ENCODE measurements around the gene SAP30BP. TPM values are rescaled to one million over a fixed set of nuclear protein-coding genes. Genes with fewer than 3 reads are reported as not detected.
A peak's percentile ranks its signal among the peaks of the same experiment; 100 is the strongest.

Gene SAP30BP
- total RNA-seq, 1 experiment from 2014 or later: 85.1 TPM

DNA sequence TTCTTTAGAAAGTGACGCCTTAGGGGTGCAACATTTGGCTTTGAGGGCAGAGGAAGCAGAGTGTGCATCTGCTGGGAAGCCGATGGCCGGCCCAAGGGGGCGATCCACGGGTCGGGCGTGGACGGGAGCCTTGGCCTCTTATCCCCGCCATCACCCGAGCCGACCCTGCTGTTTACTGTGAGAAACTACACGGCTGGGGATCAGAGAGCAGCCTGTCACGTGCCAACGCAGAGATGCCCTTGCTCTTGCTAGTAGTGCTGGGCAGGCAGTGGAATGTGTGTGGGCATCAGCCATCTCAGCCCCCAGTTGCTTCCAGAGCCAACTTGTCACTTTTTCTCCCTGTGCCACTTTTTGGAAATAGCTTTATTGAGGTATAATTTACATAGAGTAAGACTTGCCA lies 27.4 kb downstream of the SAP30BP start:
- no peak for DNase-seq (ENCODE audit: low read depth, low spot score)
- in situ Hi-C loops (cut with HindIII; ENCODE audit: low pct_unique_long_range_greater_than_20kb, low sequenced_read_pairs): no loop called here

DNA sequence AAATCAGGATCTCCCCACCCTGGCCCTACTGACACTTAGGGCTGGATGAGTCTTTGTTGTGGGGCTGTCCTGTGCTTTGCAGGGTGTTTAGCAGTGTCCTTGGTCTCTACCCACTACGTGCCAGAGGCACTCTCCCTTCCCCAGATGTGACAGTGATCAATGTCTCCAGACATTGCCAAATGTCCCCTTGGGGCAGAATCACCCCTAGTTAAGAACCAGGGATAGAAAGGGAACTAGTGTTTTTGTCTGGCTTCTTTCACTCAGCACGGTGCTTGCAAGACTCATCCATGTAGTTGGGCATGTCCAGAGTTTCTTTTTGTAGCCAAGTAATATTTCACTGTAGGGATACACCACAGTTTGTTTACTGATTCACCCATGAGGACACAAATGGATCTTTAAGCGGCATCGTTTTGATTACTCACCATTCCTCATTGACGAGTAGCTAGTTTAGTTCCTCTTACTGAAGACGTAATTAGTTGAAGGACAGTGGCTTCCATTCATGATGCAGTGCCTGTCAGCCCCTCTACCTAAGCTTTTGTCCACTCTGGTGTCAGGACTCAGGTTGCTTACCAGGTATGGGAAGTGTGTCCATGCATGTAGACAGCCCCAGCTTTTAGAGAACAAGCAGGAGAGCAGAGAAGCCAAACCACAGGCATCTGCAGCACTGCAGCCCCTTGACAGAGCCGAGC lies 28.1 kb downstream of the SAP30BP start:
- no peak for DNase-seq (ENCODE audit: low read depth, low spot score)
- in situ Hi-C loops (cut with HindIII; ENCODE audit: low pct_unique_long_range_greater_than_20kb, low sequenced_read_pairs): no loop called here

DNA sequence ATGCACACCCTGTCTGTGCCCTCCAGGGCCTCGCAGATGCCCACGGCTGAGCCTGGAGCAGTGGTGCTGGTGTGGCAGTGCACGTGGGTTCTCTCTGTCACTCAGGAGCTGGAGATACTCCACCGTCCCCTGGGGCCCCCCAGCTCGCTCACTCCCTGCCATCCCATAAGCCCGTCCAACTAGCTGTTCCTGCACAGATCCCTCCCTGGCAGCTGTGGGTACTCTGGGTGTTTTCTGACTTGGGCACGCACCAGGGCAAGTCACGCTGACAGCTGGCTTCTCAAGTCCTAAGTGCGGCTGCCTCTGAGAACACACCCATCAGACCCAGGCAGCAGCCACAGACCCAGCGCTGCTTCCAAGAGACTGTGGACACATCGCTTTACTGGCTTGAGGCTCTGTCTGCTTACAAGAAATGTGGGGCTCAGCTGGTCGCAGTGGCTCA lies 28.7 kb downstream of the SAP30BP start:
- DNase-seq (ENCODE audit: low read depth, low spot score): no peak
- in situ Hi-C loops (cut with HindIII; ENCODE audit: low pct_unique_long_range_greater_than_20kb, low sequenced_read_pairs): no loop called here

DNA sequence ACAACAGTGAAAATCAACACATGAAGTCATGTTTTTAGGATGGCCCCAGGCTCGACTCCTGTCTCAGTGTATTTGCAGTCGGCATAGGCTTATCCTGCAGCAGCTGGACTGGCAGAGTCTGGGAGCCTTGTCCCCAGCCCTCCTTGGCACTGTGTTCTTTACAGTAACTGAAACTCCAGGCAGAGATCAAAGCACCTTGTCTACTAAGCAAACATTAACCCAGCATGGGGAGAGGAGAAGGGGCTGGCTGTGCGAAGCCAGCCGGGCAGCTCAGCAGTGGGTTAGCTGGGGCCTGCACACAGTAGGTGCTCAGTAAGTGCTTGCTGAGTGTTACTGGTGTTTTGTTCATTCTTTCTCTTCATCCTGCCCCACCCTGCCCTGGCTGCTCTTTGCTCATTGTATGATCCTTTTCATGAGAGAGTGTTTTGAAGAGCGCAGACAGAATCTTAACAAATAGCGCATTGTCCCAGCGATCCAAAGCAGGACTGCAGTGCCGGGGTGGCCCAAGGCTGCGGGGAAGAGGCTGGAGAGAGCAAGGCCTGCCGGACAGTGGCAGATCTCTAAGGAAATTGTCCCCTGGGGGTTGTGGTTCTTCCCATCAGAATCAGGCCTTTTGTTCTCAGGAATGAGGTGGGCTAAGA lies 30.6 kb downstream of the SAP30BP start:
- in situ Hi-C loops (cut with HindIII; ENCODE audit: low pct_unique_long_range_greater_than_20kb, low sequenced_read_pairs): no loop called here
- DNase-seq (ENCODE audit: low read depth, low spot score): peak; percentile 99

DNA sequence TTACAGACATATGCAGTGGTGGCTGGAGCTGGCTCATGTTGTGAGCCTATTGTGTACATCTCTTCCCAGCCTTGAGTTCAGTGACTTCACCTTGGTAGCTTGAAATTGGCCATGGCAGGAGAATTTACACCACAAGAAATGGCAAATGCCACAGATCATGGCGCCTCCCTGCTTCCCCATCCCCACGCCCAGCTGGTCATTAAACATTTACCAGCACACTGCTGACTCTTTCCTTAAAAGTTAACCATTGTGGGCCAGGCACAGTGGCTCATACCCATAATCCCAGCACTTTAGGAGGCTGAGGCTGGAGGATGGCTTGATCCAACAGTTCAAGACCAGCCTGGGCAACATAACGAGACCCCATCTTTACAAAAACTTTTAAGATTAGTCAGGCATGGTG lies 31.5 kb downstream of the SAP30BP start:
- no peak for DNase-seq (ENCODE audit: low read depth, low spot score)
- in situ Hi-C loops (cut with HindIII; ENCODE audit: low pct_unique_long_range_greater_than_20kb, low sequenced_read_pairs): no loop called here

DNA sequence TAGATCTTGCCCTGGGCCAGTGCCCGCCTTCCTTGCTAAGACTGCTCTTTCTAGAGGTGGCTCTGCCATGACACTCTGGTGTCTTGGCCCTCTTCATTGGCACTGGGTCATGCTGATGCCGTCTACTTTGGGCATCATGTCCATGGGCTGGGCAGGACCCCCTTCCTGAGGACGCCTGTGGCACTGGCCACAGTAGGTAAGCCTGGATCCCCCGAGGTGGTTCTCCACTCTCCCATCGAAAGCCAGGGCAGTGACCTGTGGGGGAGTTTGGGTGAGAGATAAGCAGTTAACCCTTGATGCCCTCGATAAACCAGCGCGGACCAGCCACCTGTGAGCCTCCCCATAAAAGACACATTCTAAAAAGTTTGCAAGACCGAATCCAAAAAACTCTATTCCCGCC lies 34.1 kb downstream of the SAP30BP start:
- DNase-seq (ENCODE audit: low read depth, low spot score): no peak
- in situ Hi-C loops (cut with HindIII; ENCODE audit: low pct_unique_long_range_greater_than_20kb, low sequenced_read_pairs): no loop called here

DNA sequence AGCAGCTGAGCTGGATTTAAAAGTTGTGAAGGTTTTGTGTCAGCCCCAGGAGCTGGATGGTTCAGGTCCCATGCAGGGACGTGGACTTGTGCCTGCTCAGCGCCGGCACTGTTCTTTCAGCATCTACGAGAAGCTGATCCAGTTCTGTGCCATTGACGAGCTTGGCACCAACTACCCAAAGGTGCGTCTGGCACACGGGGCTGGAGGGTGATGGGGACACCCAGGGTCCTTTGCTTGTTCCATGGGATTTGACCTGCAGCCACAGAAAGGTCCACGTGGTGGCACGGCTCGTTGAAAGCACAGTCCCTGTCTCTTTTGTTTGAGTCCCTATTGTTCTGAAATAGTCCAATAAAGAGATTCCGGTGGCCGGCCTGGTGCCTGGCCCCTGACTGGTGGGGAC lies 36.1 kb downstream of the SAP30BP start:
- no peak for DNase-seq (ENCODE audit: low read depth, low spot score)
- in situ Hi-C loops (cut with HindIII; ENCODE audit: low pct_unique_long_range_greater_than_20kb, low sequenced_read_pairs): no loop called here

DNA sequence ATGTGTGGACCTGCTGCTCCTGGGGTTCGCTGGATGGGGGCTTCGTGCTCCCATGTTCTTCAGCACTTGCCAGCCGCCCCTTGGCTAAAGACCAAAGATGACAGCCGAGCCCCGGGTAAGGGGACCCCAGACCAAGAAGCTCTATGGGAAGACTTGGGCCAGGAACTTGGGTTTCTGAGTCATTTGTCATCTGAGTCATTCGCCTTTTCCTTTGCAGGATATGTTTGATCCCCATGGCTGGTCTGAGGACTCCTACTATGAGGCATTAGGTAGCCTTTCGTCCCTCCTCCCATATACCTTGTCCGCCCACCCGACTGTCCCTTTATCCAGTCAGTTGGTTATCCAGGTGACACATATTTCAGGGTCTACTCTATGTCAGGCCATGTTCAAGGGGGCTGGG lies 36.5 kb downstream of the SAP30BP start:
- DNase-seq (ENCODE audit: low read depth, low spot score): no peak
- in situ Hi-C loops (cut with HindIII; ENCODE audit: low pct_unique_long_range_greater_than_20kb, low sequenced_read_pairs): no loop called here

DNA sequence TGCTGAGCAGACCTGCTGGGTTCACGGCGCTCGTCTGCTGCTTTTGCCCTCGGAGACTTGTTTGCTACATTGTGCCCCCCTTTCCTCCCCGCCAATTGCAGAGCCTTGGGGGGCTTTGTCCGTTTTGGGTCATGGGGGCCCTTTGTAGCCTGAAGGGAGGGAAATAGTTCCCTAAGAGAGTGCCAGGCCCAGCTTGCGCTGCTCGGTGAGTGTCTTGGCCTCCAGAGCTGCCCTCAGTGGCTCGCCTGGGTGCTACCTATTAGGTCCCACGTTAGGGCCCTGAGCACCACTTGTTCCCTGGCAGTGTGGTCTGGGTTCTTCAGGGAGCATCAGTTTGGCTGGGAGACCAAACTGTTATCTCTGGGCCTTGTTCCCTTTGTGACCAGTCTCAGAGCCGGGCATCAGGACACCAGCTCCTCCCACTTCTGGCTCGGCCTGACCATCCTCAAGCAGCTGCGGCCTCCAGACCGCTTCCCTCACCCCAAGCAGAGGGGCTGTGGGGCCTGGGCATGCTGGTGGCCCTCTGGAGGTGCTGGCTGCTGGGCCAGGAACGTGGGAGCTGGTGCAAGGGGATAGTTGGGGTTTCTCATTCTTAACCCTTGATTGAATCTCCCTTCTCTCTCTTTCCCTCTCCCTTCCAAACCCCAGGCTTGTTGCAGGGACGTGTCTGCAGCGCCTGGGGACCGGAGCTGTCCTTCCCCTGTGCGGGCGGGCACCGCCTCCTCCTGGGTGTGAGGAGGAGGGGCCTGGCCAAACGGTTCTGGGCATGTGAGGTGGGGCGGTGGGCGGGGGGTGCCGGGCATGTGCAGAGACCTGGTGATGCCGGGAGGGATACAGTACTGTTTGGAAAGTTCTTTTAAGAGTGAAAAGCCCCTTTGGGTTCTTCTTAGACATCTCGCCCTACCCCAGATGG lies 38.1 kb downstream of the SAP30BP start:
- in situ Hi-C loops (cut with HindIII; ENCODE audit: low pct_unique_long_range_greater_than_20kb, low sequenced_read_pairs): no loop called here
- no peak for DNase-seq (ENCODE audit: low read depth, low spot score)

DNA sequence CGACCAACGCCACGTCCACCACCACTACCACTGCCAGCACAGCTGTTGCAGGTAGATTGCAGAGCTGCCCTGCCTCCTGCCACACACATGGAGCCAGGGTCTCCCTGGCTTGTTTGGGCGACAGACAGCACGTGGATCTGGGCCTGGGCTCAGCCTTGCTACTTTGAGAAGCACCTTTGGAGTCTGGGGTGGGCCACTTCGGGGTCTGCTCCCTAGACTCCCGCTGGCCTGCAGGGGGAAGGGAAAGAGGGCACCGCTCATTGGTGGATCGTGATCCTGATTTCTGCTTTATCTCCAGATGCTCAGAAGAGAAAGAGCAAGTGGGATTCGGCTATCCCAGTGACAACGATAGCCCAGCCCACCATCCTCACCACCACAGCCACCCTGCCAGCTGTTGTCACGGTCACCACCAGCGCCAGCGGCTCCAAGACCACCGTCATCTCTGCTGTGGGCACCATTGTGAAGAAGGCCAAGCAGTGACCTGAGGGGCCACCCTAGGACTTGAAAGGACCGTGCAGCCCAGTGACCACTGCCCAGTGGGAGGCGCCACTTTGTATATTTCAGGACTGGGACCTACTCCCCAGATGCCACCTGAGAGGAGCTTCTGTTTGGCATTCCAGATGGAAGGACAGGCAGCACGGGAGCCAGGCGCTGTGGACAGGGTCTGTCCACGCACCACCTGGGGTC lies 39.0 kb downstream of the SAP30BP start:
- DNase-seq (ENCODE audit: low read depth, low spot score): no peak

DNA sequence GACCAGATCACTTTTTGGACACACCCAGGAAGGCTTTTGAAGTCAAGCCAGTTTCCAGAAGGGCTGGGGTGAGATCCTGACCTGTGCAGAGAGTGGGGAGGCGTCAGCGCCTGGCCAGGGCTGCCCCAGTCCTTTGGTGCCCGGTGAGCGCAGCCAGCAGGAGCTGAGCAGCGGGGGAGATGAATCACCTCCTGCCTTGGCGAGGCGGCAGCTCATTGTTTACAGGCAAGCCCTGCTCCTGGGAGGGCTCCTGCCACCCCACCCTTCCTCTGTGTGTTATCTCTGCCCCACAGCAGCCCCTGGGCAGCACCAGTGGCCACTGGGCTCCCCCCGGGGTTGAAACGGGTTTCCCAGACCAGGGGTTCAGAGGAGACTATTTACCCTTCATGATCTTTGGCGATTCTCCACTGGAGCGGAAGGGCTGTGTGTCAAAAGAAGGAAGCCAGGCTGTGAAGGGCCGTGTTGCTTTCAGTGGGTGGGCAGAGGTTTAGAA lies 40.0 kb downstream of the SAP30BP start:
- in situ Hi-C loops (cut with HindIII; ENCODE audit: low pct_unique_long_range_greater_than_20kb, low sequenced_read_pairs): no loop called here
- no peak for DNase-seq (ENCODE audit: low read depth, low spot score)

More for the DNA sequence above, 39.0 kb downstream of the SAP30BP start:
- in situ Hi-C loops (cut with HindIII; ENCODE audit: low pct_unique_long_range_greater_than_20kb, low sequenced_read_pairs): no loop called here

DNA sequence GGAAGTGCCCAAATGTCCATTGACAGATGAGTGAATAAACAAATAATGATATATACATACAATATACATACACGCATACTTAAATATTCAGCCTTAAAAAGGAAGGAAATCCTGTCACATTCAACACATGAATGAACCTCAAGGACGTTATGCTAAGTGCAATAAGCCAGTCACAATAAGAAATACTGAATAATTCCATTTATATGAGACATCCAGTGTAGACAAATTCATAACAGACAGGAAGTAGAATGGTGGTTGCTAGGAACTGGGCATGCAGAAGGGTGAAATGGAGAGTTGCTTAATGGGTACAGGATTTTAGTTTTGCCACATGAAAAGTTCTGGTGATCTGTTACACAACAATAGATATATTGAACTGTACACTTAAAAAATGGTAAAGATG lies 45.3 kb downstream of the SAP30BP start:
- in situ Hi-C loops (cut with HindIII; ENCODE audit: low pct_unique_long_range_greater_than_20kb, low sequenced_read_pairs): no loop called here
- no peak for DNase-seq (ENCODE audit: low read depth, low spot score)

DNA sequence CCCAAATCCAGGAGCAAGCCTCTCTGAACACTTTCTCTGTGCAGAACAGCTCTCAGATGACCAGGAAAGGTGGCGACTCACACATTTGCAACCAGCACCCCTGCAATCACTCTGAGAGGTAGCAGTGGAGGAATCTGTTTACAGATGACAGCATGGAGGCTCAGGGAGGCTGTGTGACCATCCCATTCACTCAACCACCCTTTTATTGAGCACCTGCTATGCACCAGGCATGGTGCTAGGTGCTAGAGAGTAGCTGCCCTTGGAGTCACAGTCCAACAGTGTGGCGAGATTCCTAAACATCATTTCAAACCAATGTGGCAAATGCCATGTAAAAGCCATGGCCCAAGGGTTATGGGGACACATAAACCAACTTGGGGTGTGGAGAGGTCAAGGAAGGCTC lies 52.6 kb downstream of the SAP30BP start:
- in situ Hi-C loops (cut with HindIII; ENCODE audit: low pct_unique_long_range_greater_than_20kb, low sequenced_read_pairs): no loop called here
- no peak for DNase-seq (ENCODE audit: low read depth, low spot score)

DNA sequence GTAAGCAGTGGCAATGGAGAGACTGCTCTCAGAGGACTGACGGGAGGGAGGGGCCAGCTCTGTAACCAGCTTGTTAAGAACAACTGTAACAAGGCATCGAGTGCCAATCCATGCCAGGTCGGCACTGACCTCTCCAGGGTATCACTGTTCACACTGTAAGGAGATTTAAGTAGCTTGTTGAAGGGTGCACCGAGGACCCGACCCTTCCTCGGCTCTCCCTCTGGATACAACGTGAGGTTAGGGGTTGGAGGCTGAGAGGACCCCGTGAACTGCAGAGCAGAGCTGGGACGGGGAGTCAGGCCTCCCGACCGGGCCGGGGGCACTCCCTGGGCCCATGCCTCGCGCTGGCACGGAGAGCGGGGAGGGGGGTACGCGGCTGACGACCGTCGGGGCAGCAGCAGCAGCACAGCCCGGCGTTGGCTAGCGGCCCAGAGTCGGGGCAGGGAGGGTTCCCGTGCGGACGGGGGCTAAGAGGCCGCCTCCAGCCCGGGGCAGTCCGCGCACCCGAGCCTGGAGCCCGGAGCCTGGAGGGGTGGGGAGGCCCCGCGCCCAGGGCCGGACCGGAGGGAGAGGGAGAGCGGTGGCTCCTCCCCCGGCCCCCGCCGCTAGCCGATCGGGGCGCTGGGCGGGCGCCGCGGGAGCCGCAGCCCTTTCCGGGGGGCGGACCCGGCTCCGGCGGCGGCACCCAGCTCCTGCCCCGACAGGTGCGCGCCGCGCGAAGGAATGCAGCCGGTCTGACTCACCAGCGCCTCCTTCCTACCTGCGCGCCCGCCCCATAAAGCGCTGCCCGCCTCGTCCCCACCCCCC lies 53.7 kb downstream of the SAP30BP start, which contains the start of gene ITGB4:
ITGB4 (plus strand) TSS at position 804 of the 807 bp plus-strand sequence. CDS start 3,245 bp downstream, outside the sequence.
- in situ Hi-C loops (cut with HindIII; ENCODE audit: low pct_unique_long_range_greater_than_20kb, low sequenced_read_pairs): no loop called here

DNA sequence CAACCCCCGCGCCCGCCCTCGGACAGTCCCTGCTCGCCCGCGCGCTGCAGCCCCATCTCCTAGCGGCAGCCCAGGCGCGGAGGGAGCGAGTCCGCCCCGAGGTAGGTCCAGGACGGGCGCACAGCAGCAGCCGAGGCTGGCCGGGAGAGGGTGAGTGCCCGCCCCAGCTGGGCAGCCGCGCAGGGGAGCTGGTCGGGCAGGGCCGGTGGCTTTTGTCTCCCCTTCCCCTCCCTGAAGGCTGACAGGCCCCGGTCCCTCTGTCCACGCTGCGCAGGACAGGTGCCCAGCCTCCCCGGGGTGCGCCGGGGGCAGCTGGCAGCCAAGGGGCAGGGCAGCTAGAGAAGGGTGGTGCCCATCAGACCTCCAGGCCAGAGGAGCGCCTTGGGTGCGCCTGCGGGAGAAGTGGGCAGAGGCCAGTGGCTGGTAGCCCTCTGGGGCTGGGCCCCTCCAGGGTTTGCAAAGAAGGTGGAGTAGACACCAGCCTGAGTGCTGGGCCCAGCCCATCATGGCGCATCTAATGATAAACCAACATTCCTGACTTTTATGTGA lies 54.4 kb downstream of the SAP30BP start:
- no peak for DNase-seq (ENCODE audit: low read depth, low spot score)
- in situ Hi-C loops (cut with HindIII; ENCODE audit: low pct_unique_long_range_greater_than_20kb, low sequenced_read_pairs): no loop called here

More for the DNA sequence above, 53.7 kb downstream of the SAP30BP start, which contains the start of gene ITGB4:
- DNase-seq (ENCODE audit: low read depth, low spot score): no peak

DNA sequence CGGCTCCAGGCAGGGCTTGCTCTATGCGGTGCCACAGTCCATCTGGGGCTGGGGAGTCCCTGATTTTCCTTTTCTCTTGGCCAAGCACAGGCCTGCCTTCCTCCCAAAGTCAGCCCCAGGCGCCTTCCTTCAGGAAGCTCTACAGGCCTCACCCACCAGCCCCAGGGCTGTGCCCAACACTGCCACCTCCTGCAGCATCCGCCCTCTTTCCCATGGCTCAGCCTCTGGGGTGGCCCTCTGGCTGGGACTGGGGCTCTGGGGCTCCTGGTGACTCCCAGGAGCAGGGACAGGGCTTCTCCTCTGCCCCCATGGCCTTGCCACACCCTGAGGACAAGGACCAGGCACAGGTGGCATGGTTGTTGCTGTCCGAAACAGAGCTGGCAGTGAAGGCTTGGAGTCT lies 54.9 kb downstream of the SAP30BP start:
- in situ Hi-C loops (cut with HindIII; ENCODE audit: low pct_unique_long_range_greater_than_20kb, low sequenced_read_pairs): no loop called here
- no peak for DNase-seq (ENCODE audit: low read depth, low spot score)
